Peyer's patch (tissue), 4 donors: ENCODE data around the gene MXRA7. TPM values are rescaled to one million over a fixed set of nuclear protein-coding genes. Genes with fewer than 3 reads are reported as not detected.
A peak's percentile ranks its signal among the peaks of the same experiment; 100 is the strongest.

ENCODE experiments used
- DNase-seq, 3 donors: peaks; one replicate each; pipeline ENCODE4 v3.0.0-alpha.2; 2017 to 2019
- H3K27ac ChIP-seq, 4 donors: fragments of 200-600 bp; sonication (generic); one replicate each; pipeline ENCODE4 v1.5.1; 2016 to 2019
- H3K27me3 ChIP-seq, 2 donors: fragments of 200-600 bp; sonication (generic); one replicate each; pipeline ENCODE4 v1.5.1; 2019
- H3K36me3 ChIP-seq, 3 donors: fragments of 200-600 bp; sonication (generic); one replicate each; pipeline ENCODE4 v1.5.1; 2016 to 2019
- H3K4me1 ChIP-seq, 4 donors: fragments of 200-600 bp; sonication (generic); one replicate each; pipeline ENCODE4 v1.5.1; 2016 to 2019
- H3K4me3 ChIP-seq, 4 donors: fragments of 200-600 bp; sonication (generic); 1 replicate in 3 of 4; 2 replicates in 1 of 4; pipeline ENCODE4 v1.5.1; 2016 to 2019; ENCODE audit warnings: mild to moderate bottlenecking in 1 of 4
- H3K9me3 ChIP-seq, 4 donors: fragments of 200-600 bp; sonication (generic); one replicate each; pipeline ENCODE4 v1.5.1; 2016 to 2019; ENCODE audit warnings: mild to moderate bottlenecking in 1 of 4
- CTCF ChIP-seq, 6 experiments: fragments of 450-650 bp in 4 of 6; fragments of 200-600 bp in 2 of 6; sonication (generic) in 1 of 6; IDR thresholded peaks; one replicate each; pipeline ENCODE4 v1.5.1; 2017 to 2019; ENCODE audit warnings: antibody characterized with exemption in 6 of 6, mild to moderate bottlenecking in 3 of 6, moderate library complexity in 1 of 6
- POLR2A ChIP-seq, 2 donors: fragments of 450-650 bp; IDR thresholded peaks; one replicate each; pipeline ENCODE4 v1.5.1; 2017; ENCODE audit warnings: antibody characterized with exemption in 2 of 2, mild to moderate bottlenecking in 2 of 2, moderate library complexity in 2 of 2
- total RNA-seq, 4 donors: library from RNA; depleted of rRNA; stranded (reverse); fragments of >200 nt; gene quantifications; one replicate each; pipeline ENCODE4 v1.1.0, GENCODE V29; 2016

MXRA7 gene
- total RNA-seq, 4 donors from 2014 or later, result 9.1 to 27.3 (median 23.4) TPM

GRCh38 chr17:76676629-76677028 is 34.1 kb downstream of the MXRA7 start:
- TF ChIP-seq POLR2A (IDR thresholded peaks at IDR 0.05), result no peak
- no peak for TF ChIP-seq CTCF (IDR thresholded peaks at IDR 0.05)
- Histone ChIP-seq H3K4me1 (peaks cover 0 to 2% (median 0%) of the 10 kb centered on the region in 4 donors), H3K27me3 (no peaks in the 10 kb centered on the region), H3K27ac (no peak overlapping the region), H3K36me3 (no peaks in the 10 kb centered on the region), H3K4me3 (no peak overlapping the region), H3K9me3 (no peaks in the 10 kb centered on the region)
- no peak for DNase-seq

- no peak for DNase-seq
- Histone ChIP-seq H3K4me1 (peaks cover 0 to 4% (median 2%) of the 10 kb centered on the region in 4 donors), H3K9me3 (no peaks in the 10 kb centered on the region), H3K36me3 (no peaks in the 10 kb centered on the region), H3K4me3 (no peak overlapping the region), H3K27me3 (no peaks in the 10 kb centered on the region), H3K27ac (no peak overlapping the region)
- no peak for TF ChIP-seq CTCF (IDR thresholded peaks at IDR 0.05)
- TF ChIP-seq POLR2A (IDR thresholded peaks at IDR 0.05), result no peak
These were observed 35.1 kb downstream of the MXRA7 start for GRCh38 chr17:76675648-76676047.

- Histone ChIP-seq H3K4me3 (no peak overlapping the region), H3K27ac (peak overlapping the region in 1 of 4 donors; percentile 12), H3K36me3 (no peaks in the 10 kb centered on the region), H3K9me3 (no peaks in the 10 kb centered on the region), H3K27me3 (no peaks in the 10 kb centered on the region), H3K4me1 (peaks cover 0 to 4% (median 2%) of the 10 kb centered on the region in 4 donors)
- TF ChIP-seq POLR2A (IDR thresholded peaks at IDR 0.05) (no peak), CTCF (IDR thresholded peaks at IDR 0.05) (no peak)
- DNase-seq, result no peak
These were observed 36.2 kb downstream of the MXRA7 start for GRCh38 chr17:76674600-76674999.

- DNase-seq, result no peak
- H3K9me3 ChIP-seq, result no peaks in the 10 kb centered on the region
- no peak for TF ChIP-seq POLR2A (IDR thresholded peaks at IDR 0.05)
- TF ChIP-seq CTCF (IDR thresholded peaks at IDR 0.05), result no peak
- H3K36me3 ChIP-seq, result no peaks in the 10 kb centered on the region
- no peak overlapping the region for H3K4me3 ChIP-seq
- H3K4me1 ChIP-seq, result peaks cover 0 to 4% (median 2%) of the 10 kb centered on the region in 4 donors
- no peaks in the 10 kb centered on the region for H3K27me3 ChIP-seq
- peak overlapping the region in 2 of 4 donors; percentile 12 to 29 for H3K27ac ChIP-seq
These were observed 37.0 kb downstream of the MXRA7 start for GRCh38 chr17:76673729-76674128.

GRCh38 chr17:76672892-76673291 is 37.9 kb downstream of the MXRA7 start:
- TF ChIP-seq CTCF (IDR thresholded peaks at IDR 0.05) (no peak), POLR2A (IDR thresholded peaks at IDR 0.05) (no peak)
- Histone ChIP-seq H3K9me3 (no peaks in the 10 kb centered on the region), H3K36me3 (no peaks in the 10 kb centered on the region), H3K27ac (peak overlapping the region in 2 of 4 donors; percentile 92 to 93), H3K27me3 (no peaks in the 10 kb centered on the region), H3K4me3 (no peak overlapping the region), H3K4me1 (peaks cover 0 to 4% (median 2%) of the 10 kb centered on the region in 4 donors)
- no peak for DNase-seq
